Adrenal gland (tissue), 12 donors: ENCODE results near the gene CNFN. TPM values are rescaled to one million over a fixed set of nuclear protein-coding genes. Genes with fewer than 3 reads are reported as not detected.
A peak's percentile ranks its signal among the peaks of the same experiment; 100 is the strongest.

ENCODE experiments used
- DNase-seq, 7 donors: peaks; one replicate each; pipeline ENCODE4 v3.0.0-alpha.2; 2019 to 2020
- H3K27ac ChIP-seq, 5 donors: fragments of 200-600 bp; sonication (generic) in 4 of 5; 1 replicate in 3 of 5; 2 replicates in 2 of 5; pipeline versions ENCODE4 v1.5.1 to v1.8.0; 2016 to 2020; ENCODE audit warnings: mild to moderate bottlenecking in 1 of 5
- H3K27me3 ChIP-seq: fragments of 200-600 bp; 2 replicates; pipeline ENCODE4 v1.8.0; 2021
- H3K36me3 ChIP-seq, 2 donors: fragments of 200-600 bp; replicated peaks in 1 of 2; 1 replicate in 1 of 2; 2 replicates in 1 of 2; pipeline versions ENCODE4 v1.5.1 to v1.8.0; 2018 to 2022
- H3K4me1 ChIP-seq, 2 donors: fragments of 200-600 bp; replicated peaks in 1 of 2; 1 replicate in 1 of 2; 2 replicates in 1 of 2; pipeline versions ENCODE4 v1.5.1 to v1.8.0; 2018 to 2021
- H3K4me3 ChIP-seq, 4 donors: fragments of 200-600 bp; sonication (generic) in 3 of 4; one replicate each; pipeline ENCODE4 v1.5.1; 2016 to 2018
- H3K9me3 ChIP-seq, 3 donors: fragments of 200-600 bp; sonication (generic) in 1 of 3; replicated peaks in 1 of 3; 1 replicate in 2 of 3; 2 replicates in 1 of 3; pipeline versions ENCODE4 v1.5.1 to v1.8.0; 2016 to 2021
- POLR2A ChIP-seq, 2 donors: fragments of 450-650 bp; IDR thresholded peaks; one replicate each; pipeline ENCODE4 v1.6.1; 2017; ENCODE audit warnings: antibody characterized with exemption in 2 of 2, mild to moderate bottlenecking in 2 of 2, moderate library complexity in 1 of 2
- WGBS, 4 donors: extraction: QIAGEN DNeasy Blood & Tissue Kit in 2 of 4; methylation state at CpG; one replicate each; pipeline versions ENCODE4 v1.1.5 to v1.1.7; 2013 to 2017; 5-methylcytosine and 5-hydroxymethylcytosine counted together
- intact Hi-C, 2 donors: fragments of 100-400 bp; cut with DNase I; formaldehyde crosslinking; loops; one replicate each; pipeline versions ENCODE4 v1.14.1 to v1.15.0; 2022 to 2023
- polyA plus RNA-seq, 3 donors: library from polyadenylated mRNA; stranded (reverse); fragments of 200-250 nt in 2 of 3; fragments of 350-450 nt in 1 of 3; fragmentation: Illumina TruSeq in 1 of 3; extraction: RNeasy Lipid Tissue Mini Kit (QIAGEN cat#74804) in 1 of 3; gene quantifications; one replicate each; pipeline ENCODE4 v1.2.3, GENCODE V29; 2013 to 2014
- total RNA-seq, 9 donors: library from RNA; depleted of rRNA in 4 of 9; stranded (reverse); fragments of >200 nt in 4 of 9; fragments of 120-200 nt in 1 of 9; fragmentation: NEBNext Ultra II Directional in 1 of 9; extraction: Animal tissue kit (Norgen Biotek cat#: 25700) in 1 of 9; gene quantifications; one replicate each; pipeline versions ENCODE4 v1.1.0 to v1.2.4, GENCODE V29; 2013 to 2023
- TF ChIP-seq, protein P1 (sequence below), 6 experiments: fragments of 450-650 bp in 4 of 6; fragments of 200-600 bp in 2 of 6; sonication (generic) in 1 of 6; IDR thresholded peaks; 1 replicate in 5 of 6; 2 replicates in 1 of 6; pipeline versions ENCODE4 v1.5.1 to v1.8.0; 2016 to 2021; ENCODE audit warnings: antibody characterized with exemption in 6 of 6, mild to moderate bottlenecking in 2 of 6, moderate library complexity in 1 of 6
- donor health status: healthy with polysubstance abuse.
- donor health status: Bipolar disorder and iron deficiency.
- donor health status: DM: yes; HTN: yes; CAD: no.
- donor health status: DM: no; HTN: no; CAD: no.
- donor health status: DM: no; HTN: no; CAD: no.
- donor health status: DM: yes; HTN: yes; CAD: no.

The CNFN gene
- total and polyA plus RNA-seq, 12 donors = 0.78 to 20.9 (median 3.5) TPM; not detected in 2

DNA sequence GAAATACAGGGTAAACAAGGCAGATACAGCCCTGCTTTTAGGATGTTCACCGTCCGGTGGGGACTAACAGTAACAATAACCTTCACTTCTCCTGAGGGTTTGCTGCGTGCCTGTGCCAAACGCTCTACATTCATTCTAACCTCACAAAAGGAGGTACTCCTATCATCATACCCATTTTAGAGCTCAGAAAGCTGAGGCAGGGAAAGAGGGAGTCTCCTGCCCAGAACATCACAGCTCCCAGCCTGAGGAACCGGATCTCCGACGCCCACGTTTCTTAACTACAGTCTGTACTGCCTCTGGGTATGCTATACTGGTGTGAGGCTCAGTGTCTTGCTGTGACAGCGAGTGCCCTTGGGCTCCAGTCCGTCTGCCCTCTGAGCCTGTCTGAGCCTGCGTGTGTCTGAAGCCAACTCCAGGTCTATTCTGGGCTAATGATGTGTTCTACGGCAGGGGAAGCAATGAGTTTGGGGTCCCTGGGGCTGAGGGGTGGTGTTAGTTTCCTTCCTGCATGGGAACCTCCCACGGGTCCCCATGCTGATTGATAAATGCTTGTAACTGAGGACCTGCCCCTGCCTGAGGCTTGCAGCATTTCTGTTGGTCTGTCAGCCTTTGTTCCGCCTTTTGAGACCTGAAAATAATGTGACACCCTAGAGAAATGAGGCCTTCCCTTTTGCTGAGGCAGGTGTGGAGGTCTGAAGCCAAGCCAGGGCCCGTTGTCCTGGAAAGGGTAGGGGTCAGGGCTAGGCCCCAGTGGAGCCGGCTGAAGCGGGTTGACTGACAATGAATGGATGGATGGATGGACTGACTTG lies 32.2 kb upstream of the CNFN start:
- H3K9me3 ChIP-seq = no peaks in the 10 kb centered on the region
- no peaks in the 10 kb centered on the region for H3K36me3 ChIP-seq
- peak overlapping the region in 2 of 4 donors; percentile 26 to 66 for H3K4me3 ChIP-seq
- WGBS, 4 donors = 26 to 36% (median 30%) methylated on average over 13 to 17 of the region's 17 CpGs
- TF ChIP-seq POLR2A (IDR thresholded peaks at IDR 0.05) = peak in 1 of 2 donors; percentile 37
- TF ChIP-seq, protein P1, sequence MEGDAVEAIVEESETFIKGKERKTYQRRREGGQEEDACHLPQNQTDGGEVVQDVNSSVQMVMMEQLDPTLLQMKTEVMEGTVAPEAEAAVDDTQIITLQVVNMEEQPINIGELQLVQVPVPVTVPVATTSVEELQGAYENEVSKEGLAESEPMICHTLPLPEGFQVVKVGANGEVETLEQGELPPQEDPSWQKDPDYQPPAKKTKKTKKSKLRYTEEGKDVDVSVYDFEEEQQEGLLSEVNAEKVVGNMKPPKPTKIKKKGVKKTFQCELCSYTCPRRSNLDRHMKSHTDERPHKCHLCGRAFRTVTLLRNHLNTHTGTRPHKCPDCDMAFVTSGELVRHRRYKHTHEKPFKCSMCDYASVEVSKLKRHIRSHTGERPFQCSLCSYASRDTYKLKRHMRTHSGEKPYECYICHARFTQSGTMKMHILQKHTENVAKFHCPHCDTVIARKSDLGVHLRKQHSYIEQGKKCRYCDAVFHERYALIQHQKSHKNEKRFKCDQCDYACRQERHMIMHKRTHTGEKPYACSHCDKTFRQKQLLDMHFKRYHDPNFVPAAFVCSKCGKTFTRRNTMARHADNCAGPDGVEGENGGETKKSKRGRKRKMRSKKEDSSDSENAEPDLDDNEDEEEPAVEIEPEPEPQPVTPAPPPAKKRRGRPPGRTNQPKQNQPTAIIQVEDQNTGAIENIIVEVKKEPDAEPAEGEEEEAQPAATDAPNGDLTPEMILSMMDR (IDR thresholded peaks at IDR 0.05) = no peak
- DNase-seq = peak in 6 of 7 donors; percentile 46 to 79 (median 71)
- H3K27me3 ChIP-seq = no peaks in the 10 kb centered on the region
- intact Hi-C loops = no loop called here
- peak overlapping the region; percentile 88 to 94 (median 92) for H3K27ac ChIP-seq
- peaks cover 29 to 45% of the 10 kb centered on the region in 2 donors for H3K4me1 ChIP-seq

DNA sequence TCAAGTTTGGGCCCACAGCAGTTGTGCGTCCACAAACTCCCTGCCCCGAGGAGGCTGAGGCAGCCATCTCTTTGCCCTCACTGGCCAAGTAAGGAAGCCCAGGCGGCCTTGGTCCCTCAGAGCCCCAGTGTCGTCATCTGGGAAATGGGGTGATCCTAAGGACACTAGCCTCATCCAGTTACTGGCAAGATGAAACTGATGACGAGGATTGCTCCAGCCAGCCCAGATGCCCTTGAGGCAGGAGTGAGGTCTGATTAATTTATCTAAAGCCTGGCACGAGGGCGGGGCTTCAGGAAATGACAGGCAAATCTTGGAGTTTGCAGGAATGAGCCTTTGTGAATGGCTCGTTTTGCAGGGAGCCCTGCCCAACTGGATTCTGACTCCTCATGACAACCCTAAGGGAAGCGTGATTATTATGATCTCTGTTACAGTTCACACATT lies 31.5 kb upstream of the CNFN start:
- H3K4me3 ChIP-seq = peak overlapping the region in 1 of 4 donors; percentile 66
- no peaks in the 10 kb centered on the region for H3K36me3 ChIP-seq
- peak; percentile 89 to 99 (median 97) for DNase-seq
- WGBS, 4 donors = 28 to 49% (median 34%) methylated on average over 6 to 9 of the region's 9 CpGs
- intact Hi-C loops = no loop called here
- H3K27me3 ChIP-seq = no peaks in the 10 kb centered on the region
- TF ChIP-seq POLR2A (IDR thresholded peaks at IDR 0.05) = peak in 1 of 2 donors; percentile 68
- TF ChIP-seq, protein P1 (IDR thresholded peaks at IDR 0.05) = no peak
- H3K4me1 ChIP-seq = peaks cover 29 to 45% of the 10 kb centered on the region in 2 donors
- H3K9me3 ChIP-seq = no peaks in the 10 kb centered on the region
- peak overlapping the region; percentile 88 to 94 (median 92) for H3K27ac ChIP-seq

DNA sequence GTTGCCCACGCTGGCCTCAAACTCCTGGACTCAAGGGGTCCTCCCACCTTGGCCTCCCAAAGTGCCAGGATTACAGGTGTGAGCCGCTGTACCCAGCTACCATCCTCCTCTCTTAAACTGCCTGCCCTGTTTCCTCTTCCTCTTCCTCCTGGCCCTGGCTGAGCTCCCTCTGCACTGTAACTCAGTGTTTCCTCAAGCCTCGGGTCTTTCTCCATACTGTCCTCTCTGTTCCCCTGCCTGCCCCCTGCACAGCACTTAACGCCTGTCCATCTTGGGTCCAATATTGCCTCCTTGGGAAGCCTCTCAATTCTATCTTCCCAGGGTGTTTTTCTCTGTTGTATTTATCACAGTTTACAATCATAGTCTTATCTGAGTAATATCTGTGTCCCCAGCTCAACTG lies 31.0 kb upstream of the CNFN start:
- Histone ChIP-seq H3K4me1 (peaks cover 29 to 45% of the 10 kb centered on the region in 2 donors), H3K9me3 (no peaks in the 10 kb centered on the region), H3K27ac (peak overlapping the region; percentile 73 to 94 (median 91)), H3K36me3 (no peaks in the 10 kb centered on the region), H3K27me3 (no peaks in the 10 kb centered on the region), H3K4me3 (no peak overlapping the region)
- 49 to 65% (median 58%) methylated on average over 3 to 4 of the region's 4 CpGs for WGBS, 4 donors
- peak in 1 of 7 donors; percentile 26 for DNase-seq
- TF ChIP-seq, protein P1 (IDR thresholded peaks at IDR 0.05) = no peak
- no peak for TF ChIP-seq POLR2A (IDR thresholded peaks at IDR 0.05)
- intact Hi-C loops = no loop called here

DNA sequence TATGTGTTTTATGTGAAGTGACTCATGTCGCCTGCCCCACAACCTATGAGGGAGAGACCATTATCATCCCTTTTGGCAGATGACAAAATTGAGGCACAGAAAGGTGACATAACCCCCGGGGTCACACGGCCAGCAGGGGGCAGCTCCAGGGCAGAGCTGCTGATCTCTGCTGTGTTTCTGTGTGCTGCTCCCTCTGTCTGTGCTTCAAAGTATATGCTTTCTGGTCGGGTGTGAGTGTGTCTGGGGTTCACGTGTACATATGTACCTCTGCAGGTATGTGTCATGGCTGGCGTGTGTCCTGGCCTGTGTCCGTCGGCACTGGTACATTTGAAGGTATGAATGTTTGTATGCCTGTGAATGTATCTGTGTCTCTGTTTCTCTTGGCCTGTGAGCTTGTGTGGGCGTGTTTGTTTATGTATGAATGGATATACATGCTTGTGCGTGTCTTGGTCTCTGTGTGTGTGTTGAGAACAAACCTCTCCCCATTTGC lies 30.0 kb upstream of the CNFN start:
- WGBS, 4 donors = 41 to 67% (median 54%) methylated on average over 4 to 10 of the region's 10 CpGs
- intact Hi-C loops = no loop called here
- peak in 6 of 7 donors; percentile 57 to 71 (median 62) for DNase-seq

More for the DNA sequence above, 30.0 kb upstream of the CNFN start:
- Histone ChIP-seq H3K9me3 (no peaks in the 10 kb centered on the region), H3K4me3 (no peak overlapping the region), H3K27me3 (no peaks in the 10 kb centered on the region), H3K27ac (peak overlapping the region in 2 of 5 donors; percentile 42 to 91), H3K36me3 (peaks cover 0 to 3% of the 10 kb centered on the region in 2 donors), H3K4me1 (peaks cover 29 to 45% of the 10 kb centered on the region in 2 donors)
- no peak for TF ChIP-seq POLR2A (IDR thresholded peaks at IDR 0.05)
- TF ChIP-seq, protein P1 (IDR thresholded peaks at IDR 0.05) = peak; percentile 14 to 76 (median 54)
